IPS DF 4.7 (cell line): ENCODE measurements around the gene ITPKC.

Experiments
- DNase-seq: peaks from one replicate; pipeline ENCODE4 v3.0.0-alpha.2; 2013; ENCODE audit warnings: low spot score; ENCODE audit errors: extremely low read depth

ITPKC gene

DNA sequence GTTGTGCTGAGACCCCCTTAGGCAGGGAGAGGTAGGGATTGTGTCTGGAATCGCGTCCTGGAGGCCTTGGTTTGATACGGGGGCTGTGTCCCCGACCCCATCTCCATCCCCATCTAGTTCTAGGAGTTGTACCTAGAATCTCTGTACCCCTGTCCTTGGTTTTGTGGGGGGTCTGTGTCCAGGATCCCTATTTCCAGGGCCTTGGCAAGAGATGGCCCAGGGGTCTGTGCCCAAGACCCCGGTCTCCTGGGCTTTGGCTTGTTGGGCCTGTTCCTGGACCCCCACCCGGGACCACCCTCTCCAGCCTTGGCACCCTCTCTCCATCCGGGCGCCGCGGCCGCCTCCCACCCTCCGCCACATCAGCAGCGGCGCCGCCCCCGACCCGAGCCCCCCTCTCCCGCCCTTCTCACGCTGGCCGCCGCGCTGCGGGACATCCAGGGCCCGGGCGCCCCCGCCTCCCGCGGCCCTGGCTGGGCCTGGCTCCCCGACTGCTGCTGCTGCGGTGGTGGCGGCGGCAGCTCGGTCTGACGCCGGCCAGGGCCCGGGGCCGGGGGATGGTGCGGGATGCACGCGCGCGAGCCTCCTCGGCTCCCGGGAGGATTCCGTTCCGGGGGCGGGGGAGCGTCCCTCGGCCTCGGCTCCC, 26.7 kb upstream of the ITPKC start, which contains the start of gene NUMBL:
TSS of gene NUMBL (minus strand) at position 602 of the 643 bp plus-strand sequence. CDS start at position 434, 168 bp downstream.
- DNase-seq: no peak

DNA sequence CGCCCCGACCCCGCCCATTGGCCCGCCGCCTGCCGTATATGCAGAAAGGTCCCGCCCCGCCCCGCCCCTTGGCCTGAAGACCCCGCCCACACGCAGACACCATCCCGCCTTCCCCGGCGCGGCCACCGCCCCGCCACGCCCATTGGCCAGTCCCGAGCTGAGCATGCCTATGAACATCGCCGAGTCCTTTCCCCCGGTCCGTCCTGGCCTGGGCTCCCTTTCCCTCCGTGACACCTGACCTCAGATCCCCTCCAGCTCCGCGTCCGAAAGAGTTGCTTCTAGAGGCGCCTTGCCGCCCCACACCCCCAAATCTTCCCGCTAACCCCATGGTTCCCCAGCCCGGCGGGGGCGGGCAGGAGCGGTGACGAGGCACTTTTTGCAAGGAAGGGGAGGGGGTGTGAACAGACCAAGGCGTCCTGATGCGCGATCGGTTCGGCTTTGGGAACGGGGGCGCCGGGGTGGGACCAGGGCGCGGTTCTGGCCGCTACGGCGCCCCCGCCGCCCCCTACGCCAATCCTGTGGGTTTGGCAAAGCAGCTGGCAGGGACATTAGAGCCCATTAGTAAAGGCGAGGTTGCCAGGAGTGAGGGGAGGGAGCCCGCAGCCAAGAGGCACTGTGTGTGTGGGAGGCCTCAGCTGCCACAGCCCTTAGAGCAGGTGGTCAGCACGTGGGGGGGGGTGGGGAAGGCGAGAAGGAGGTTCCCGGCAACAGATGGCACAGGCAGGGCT, 26.1 kb upstream of the ITPKC start:
- no peak for DNase-seq

DNA sequence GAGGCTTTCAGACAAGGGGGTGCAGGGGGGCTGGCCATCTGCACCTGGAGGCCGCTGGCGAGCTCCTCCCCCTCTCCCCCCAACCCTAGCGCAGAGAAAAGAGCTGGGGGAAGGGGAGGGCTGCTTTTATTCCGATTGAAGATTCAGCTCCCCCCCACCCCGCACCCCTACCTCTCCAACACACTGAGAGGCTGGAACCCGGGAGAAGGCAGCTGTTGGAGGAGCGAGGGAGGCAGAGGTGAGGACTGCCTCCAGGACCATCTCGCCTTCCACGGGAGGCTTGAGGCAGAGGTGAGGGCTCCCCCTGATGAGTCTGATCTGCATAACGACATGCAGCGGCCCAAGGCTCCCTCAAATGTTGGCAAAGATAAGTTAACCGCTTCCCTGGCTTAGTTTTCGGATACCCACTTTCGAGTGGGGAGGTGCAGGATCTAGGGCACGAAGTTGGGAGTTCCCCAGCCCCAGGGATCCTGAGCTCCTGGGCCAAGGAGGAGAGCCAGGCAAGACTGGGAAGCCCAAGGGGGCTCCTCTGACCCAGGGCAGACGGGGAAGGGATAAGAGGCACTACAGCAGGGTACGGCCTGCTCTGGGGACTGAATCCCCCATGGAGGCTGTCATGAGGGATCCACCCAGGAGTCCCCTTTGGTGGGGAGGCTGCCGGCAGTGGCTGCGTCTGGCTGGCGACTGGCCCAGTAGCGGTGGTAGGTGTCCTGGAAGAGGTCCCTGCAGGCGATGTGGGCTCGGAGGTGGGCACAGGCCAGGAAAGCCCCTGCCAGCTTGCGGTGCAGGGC, 25.3 kb upstream of the ITPKC start:
- no peak for DNase-seq

DNA sequence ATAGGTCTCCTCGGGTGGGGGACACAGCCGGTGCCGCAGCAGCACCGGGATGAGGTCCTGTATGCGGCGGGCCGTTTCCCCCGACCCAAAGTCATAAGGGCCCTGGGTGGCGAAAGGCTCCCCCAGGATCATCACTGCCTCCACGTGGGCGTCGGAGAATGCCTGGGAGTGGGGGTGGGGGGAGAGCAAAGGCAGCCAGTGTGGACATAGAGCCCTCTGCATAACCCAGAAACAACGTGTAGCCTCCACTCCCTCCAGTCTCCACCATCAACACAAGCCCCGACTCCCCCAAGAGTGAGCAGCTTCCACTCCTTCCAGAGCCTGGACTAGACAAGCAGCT, 24.7 kb upstream of the ITPKC start:
- no peak for DNase-seq

DNA sequence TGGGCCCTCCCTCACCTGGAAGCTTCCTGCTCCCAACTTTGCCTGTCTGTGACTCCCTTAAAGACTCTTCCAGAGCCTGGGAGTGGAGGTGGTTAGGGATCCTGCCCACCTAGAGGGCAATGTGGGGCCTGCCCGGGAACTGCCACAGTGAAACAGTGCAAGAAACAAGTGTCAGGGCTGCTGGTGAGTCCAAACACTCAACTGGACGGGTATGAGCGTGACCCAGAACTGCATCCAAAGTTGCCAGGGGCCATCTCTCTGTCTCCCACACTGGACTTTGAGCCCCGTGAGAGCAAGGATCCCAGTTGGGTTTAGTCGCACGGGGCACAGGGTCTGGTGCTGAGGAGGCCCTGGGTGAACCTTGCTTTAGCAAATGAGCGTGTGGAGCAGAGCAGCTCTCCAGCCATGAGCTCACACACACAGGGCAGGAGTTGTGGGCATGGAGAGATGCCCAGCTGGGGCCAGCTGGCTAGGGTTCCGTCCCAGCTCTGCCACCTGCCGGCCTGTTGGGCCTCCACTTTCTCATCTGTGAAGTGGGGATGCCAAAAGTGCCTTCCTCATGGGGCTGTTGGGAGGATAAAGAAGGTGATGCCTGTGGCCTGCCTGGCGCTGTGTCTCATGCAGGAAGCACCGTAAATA, 23.6 kb upstream of the ITPKC start:
- no peak for DNase-seq

DNA sequence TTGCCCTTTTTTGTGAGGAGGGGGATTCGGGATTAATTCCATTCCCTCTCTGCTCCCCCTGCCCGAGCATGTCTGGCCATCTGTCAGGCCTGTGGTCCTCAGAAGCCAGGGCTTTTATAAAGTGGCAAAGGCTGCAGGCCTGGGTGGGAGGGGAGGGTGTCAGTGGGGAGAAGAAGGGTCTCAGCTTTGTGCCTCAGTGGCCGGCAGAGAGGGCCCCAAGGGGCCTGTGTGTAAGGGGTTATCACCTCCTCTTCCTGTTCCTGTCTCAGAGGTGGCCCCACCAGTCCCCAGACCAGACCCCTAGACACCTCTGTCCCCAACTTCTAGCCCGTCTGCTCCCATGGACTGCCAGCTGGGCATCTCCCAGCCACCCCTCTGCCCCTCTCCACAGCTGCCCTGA, 23.0 kb upstream of the ITPKC start:
- no peak for DNase-seq

DNA sequence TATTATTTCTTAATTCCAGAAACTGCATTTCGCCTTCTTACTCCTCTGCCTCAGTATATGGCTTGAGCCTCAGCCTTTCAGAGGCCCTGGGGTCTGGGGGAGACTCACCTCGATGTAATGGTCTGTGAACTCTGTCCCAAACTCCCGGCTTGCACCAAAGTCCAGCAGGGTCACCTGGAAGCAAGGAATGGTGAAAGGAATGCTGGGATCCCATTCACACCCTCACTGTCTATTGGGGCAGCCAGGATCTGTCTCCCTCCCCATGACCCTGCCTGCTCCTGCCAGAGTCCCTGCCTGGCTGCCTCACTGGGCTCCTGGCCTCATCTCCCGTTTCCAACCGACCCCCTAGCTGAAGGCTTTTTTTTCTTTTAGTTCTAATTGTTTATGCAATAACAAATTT, 21.0 kb upstream of the ITPKC start:
- no peak for DNase-seq

DNA sequence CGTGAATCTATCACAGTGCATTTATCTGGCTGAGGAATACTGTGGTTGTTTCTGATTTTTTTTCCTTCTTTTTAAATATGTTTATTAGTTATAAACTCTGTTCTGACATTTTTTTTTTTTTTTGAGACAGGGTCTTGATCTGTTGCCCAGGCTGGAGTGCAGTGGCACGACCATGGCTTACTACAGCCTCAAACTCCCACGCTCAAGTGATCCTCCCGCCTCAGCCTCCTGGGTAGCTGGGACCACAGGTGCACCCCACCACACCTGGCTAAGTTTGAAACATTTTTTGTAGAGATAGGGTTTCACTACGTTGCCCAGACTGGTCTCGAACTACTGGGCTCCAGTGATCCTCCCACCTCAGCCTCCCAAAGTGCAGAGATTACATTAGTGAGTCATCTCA, 19.9 kb upstream of the ITPKC start:
- no peak for DNase-seq

DNA sequence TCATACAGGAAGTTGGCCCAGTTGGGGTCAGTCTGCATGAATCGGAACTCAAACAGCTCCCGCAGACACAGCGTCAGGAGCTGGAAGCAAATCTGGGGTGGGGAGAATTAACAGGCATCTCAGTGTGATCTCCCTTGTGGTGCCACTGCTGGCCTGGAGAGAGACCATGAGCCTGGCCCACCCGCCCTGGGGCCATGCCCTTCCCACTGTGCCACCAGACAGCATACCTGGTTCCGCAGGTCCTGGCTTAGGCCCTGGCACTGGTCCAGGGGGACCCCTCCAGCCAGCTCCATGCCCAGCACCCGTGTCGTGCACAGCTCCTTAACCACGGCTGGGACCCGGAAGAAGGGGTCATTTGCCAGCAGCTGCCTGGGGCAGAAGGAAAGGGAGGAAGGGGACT, 16.8 kb upstream of the ITPKC start:
- DNase-seq: no peak

DNA sequence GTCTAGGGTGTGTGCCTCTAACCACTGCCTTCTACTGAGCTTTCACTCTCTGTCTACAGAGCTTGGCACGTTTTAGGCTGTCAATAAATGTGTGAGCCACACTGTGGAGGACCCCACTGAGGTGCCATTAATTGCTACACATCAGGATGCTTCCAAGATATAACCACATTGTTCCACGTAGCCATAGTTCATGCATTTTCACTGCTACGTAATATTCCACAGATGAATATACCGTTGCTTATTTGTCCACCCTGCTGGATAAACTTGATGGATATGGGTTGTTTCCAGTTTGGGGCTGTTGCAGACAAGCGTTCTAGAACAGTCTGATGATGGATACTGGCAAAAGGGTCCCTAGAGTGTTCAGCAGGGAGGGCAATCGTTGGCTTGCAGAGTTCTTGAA, 15.2 kb upstream of the ITPKC start:
- no peak for DNase-seq

DNA sequence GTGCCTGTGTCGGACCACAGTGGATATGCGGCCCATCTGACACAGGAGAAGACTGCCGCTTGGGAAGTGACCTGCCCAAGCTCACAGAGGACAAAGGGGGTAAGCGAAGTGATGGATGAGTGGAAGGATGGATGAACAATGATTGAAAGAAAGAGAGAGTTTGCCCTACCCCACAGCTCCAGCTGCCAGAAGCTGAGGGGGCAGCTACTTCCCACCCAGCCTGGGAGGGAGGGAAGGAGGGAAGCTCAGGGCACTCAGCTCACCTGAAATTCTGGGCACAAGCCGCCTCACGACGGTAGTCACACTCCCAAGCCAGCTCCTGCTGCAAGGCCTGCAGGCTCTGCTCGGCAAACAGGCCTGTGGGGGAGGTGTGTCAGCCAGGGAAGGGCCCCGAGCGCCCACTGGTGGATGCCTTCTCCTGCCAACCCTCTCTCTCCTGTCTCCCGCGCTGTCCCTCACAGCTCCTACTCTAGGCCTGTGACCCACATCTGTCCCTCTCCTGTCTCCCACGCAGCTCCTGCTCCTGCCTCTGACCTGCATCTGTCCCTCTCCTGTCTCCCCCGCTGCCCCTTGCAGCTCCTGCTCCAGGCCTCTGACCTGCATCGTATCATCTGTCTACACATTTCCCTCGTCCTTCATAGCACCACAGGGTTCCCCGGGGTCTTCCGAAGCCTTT, 14.4 kb upstream of the ITPKC start:
- DNase-seq: no peak

DNA sequence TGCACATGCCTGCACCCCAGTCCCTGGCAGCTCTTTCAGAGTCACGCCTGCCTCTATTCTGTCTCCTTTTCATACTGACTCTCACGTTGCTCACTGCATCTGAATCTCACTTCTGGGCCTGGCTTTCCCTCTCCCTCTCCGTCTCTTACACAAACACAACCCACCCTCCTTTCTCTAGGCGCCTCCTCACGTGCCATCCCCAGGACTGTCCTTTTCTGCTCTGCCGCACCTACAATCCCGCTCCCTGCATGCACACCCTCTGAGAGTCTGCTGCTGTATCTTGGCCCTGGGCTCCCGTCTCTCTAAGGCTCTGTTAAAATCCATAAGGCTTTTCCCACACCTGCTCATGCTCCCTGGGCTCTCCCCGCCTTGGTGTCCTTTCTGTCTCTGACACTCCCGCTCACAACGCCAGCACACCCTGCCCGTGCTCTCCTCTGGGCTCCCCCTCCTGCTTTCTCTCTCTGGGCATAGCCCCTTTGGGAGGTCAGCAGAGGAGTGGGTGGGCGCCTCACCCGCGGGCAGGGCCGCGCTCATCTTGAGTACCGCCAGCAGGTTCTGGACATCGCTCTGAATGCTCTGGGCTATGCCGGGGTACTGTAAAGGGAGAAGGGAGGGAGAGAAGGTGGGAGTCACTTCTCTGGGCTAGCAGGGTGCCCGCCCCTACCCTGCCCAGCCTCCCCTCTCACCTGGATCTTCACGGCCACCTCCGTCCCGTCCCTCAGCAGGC, 13.7 kb upstream of the ITPKC start:
- DNase-seq: no peak

DNA sequence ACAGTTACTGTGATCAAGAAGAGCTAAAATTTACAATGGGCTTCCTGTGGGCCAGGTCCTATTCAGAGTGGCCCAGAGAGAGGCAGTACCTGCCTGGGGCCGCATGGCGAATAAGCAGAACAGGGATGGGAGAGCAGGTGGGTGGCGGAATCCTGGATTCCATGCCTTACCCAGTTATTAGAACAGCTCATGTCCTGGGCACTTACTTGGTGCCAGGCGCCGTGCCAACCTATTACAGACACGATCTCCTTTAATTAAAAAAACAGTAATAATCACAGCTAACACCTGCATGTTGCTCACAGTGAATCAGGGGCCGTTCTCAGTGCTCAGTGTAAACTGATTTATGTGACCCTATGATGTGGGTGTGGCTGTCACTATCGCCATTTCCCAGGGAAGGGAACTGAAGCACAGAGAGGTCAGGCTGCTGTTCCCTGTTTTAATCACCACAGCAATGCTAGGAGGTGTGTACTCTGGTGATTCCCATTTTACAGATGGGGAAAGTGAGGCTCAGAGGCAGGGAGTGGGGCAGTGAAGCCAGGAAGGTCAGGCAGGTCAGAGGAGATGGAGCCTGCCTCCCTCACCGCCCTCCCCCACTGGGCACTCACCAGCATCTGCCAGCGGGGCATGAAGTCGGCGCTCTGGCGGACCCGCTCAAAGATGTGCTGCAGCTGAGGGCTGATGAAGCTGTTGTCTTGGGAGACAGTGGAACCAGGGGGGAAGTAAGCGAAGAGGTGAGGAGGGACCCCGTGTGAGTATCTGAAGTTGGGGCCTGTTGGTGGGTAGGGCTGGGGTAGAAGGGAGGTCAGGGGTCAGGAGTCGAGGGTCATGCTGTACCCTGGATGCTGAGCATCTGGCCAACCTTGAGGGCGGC, 12.2 kb upstream of the ITPKC start:
- DNase-seq: no peak

DNA sequence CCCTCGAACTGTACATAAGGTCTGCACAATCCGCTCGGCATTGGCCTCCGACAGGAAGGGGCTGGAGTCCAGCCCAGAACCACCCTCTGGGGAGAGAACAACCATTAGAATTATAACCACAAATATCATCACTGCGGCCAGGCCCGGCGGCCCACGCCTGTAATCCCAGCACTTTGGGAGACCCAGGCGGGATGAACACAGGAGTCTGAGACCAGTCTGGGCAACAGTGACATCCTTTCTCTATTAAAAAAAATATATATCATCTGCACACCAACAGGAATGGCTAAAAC, 11.6 kb upstream of the ITPKC start:
- DNase-seq: no peak

DNA sequence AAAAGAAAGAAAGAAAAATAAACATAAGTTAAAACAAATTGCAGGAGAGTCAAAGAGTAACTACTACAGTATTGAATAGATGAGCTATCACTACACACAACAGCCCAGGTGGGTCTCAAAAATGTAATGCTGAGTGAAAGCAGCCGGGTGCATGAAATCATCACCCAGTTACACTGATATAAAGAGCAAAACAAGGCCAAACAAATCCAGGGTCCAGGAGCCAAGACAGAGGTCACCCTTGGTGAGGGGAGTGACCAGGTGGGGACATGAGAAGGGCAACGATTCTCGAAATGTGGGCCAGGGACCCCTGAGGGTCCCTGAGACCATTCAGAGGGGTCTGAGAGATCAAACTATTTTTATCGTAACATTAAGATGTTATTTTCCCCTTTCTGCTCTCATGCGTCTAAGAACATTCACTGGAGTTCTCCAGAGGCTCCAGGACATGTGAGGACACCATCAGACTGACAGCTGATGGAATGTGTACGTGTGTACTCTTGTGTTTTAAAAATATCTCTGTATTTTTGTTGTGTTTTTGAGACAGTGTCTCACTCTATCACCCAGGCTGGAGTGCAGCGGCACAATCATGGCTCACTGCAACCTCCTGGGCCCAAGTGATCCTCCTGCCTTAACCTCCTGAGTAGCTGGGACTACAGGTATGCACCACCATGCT, 10.8 kb upstream of the ITPKC start:
- DNase-seq: no peak

DNA sequence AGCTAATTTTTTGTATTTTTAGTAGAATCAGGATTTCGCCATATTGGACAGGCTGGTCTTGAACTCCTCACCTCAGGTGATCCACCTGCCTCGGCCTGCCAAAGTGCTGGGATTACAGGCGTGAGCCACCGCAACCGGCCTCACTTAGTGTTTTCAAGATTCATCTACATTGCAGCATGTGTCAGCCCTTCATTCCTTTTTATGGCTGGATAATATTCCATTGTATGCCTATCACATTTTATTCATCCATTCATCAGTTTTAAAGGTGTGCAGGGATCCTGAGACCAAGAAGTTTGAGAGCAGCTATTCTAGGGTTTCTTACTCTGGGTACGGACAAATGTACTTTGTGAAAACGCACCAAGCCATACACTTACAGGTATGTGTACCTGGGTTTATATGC, 9.3 kb upstream of the ITPKC start:
- DNase-seq: no peak

DNA sequence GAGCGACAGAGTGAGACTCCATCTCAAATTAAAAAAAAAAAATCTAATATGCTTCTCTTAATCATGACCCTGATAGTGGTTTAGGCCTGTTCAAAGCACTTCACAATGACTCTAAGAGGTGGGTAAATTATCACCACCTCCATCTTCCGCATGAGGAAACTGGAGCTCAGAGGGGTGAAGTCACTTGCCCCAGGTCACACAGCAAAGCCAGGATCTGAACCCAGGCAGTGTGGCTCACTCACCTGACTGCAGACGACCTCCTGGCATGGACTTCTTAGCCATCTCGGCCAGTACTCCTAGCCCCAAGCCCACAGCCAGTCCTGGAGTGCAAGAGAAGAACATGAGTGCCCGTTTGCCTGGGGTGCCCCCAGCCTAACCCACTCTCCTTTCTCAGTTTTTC, 7.1 kb upstream of the ITPKC start:
- DNase-seq: no peak

DNA sequence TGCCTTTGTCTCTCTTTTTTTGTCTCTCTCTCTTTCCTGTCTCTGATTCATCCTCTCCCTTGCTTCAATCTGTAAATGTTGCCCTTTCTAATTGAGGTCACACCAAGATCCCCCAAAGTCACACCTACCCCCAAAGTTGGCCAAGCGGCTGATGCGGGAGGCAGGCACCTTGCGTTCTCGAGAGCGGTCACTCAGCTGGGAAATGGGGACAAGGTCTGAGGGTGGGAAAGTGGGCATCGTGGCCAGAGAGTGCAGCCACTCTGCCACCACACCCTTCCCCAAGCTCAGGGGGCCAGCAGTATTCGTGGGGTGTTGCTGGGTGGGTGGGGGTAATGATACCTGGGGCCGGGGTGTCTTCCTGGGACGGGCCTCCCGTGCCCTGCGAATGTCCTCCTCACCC, 3.0 kb upstream of the ITPKC start:
- no peak for DNase-seq

DNA sequence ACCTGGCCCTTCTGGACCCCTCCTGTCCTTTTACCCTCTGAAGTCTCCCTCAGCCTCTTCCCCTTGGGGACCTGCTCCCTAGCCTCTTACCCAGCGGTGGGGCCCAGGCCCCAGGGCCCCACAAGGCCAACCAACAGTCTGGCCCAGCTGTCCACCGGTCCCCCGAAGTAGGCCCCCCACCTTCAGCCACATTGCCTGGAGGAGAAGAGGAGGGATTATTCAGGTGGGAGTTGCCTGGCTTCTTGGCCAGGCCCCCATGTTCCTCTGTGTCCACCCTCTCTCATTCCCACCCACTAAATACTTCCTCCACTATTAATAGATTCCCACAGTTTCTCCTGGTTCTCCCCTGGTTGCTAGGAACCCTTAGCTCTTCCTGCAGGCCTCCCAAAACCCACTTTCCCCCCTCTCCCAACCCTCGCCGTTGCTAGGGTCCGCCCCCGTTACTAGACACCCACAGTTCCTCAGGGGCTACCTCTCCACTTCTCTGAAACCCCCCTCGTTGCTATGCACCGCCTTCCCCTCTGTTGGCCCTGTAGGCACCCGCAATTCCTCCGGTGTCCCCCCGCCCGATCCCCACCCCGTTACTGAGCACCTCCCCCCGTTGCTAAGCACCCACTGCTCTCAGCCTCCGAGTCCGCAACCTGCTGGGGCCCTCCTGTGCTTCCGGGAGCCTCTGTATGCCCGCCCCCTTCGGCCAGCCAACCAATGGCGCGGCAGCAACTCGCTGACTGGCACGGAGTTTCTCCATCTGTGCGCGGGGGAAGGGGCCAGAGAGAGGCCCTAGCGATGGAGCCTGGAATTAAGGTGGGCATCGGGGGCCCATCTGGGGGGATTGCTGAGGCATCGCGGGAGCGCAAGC, 2.2 kb upstream of the ITPKC start:
- no peak for DNase-seq
